HUES48 (cell line): ENCODE data around the gene EVI5.
"Not testable (repeated sequence)": the region's sequence is repeated elsewhere in the genome, so short reads cannot be mapped to it uniquely, and the experiment has no call there.

Experiments
- H3K27ac ChIP-seq: one replicate; pipeline ENCODE4 v1.7.0; 2013; ENCODE audit warnings: low read depth, low read length, inconsistent platforms
- H3K27me3 ChIP-seq: 2 replicates; pipeline ENCODE4 v1.6.1; 2013; ENCODE audit warnings: mild to moderate bottlenecking, low read length; ENCODE audit not compliant: control insufficient read depth, insufficient read depth
- H3K36me3 ChIP-seq: 2 replicates; pipeline ENCODE4 v1.6.1; 2013; ENCODE audit warnings: low read length; ENCODE audit not compliant: control insufficient read depth, insufficient read depth
- H3K4me1 ChIP-seq: 2 replicates; pipeline ENCODE4 v1.6.1; 2013; ENCODE audit warnings: mild to moderate bottlenecking, low read length; ENCODE audit not compliant: control insufficient read depth, insufficient read depth
- H3K4me3 ChIP-seq: 2 replicates; pipeline ENCODE4 v1.5.1; 2013; ENCODE audit warnings: mild to moderate bottlenecking, low read depth, low read length
- H3K9ac ChIP-seq: 2 replicates; pipeline ENCODE4 v1.6.1; 2013; ENCODE audit warnings: mild to moderate bottlenecking, low read depth, low read length, moderate library complexity
- H3K9me3 ChIP-seq: 2 replicates; pipeline ENCODE4 v1.6.1; 2013; ENCODE audit warnings: low read length; ENCODE audit not compliant: control insufficient read depth, insufficient read depth

Gene EVI5

DNA sequence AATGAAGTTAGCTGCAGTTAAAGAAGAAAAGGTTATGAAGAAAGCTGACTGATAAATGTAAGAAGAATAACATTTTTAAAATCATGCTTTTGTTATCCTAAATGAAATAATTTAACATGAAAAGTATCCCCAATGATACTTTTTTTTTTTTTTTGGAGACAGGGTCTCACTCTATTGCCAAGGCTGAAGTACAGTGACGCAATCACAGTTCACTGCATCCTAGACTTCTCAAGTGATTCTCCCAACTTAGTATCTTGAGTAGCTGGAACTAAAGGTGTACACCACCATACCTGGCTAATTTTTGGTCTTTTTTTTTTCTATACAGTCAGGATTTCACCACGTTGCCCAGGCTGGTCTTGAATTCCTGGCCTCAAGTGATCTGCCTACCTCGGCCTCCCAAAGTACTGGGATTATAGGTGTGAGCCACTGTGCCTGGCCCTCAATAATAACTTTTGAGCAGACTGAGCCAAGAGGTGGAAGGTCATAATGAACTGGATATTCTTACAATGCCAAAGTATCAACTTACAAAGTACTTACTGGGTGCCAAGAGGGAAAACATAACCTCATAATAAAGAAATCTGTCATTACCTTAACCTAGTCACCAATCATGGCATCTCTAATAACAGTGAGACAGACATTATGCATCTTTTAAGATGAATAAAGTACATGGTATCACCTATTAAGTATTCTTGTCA, 94.5 kb downstream of the EVI5 start:
- Histone ChIP-seq H3K27me3 (no peaks in the 10 kb centered on the region), H3K9me3 (no peaks in the 10 kb centered on the region), H3K27ac (no peak overlapping the region), H3K9ac (no peak overlapping the region), H3K36me3 (peaks cover 6% of the 10 kb centered on the region; the same call in 1 of the 2 replicates), H3K4me3 (no peak overlapping the region), H3K4me1 (no peaks in the 10 kb centered on the region)

DNA sequence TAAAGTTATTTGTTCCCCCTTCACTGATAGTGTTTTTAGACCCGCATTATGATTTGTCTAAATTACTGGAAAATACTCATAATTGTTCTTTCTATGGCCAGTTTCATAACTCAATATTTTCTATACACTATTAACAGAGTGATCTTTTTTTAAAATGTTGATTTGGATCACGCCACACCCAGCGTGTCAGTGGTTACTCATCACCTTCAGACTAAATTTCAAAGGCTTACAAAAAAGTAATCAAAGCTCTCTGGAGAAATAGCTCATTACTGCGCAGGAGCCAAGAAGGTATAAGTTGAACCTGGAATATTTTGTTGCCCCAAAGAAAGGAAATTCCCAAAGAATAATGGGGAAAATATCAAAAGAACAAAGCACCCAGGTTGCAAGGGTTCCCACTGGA, 104.9 kb downstream of the EVI5 start:
- H3K9me3 ChIP-seq, result no peaks in the 10 kb centered on the region
- no peak overlapping the region for H3K4me3 ChIP-seq
- no peaks in the 10 kb centered on the region for H3K36me3 ChIP-seq
- no peak overlapping the region for H3K27ac ChIP-seq
- H3K4me1 ChIP-seq, result no peaks in the 10 kb centered on the region
- no peaks in the 10 kb centered on the region for H3K27me3 ChIP-seq
- no peak overlapping the region for H3K9ac ChIP-seq

DNA sequence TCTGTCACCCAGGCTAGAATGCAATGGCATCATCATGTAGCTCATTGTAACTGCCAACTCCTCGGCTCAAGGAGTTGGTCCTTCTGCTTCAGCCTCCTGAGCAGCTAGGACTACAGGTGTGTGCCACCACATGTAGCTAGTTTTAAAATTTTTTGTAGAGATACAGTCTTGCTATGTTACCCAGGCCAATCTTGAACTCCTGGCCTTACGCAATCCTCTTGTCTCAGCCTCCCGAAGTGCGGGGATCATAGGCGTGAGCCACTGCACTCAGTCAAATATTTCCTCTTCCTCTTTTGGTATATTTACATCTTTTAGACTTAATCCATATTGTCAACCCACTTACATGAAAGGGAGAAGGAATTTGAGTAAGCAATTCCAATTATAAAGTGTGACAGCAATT, 121.1 kb downstream of the EVI5 start:
- Histone ChIP-seq H3K36me3 (no peaks in the 10 kb centered on the region; the same call in 1 of the 2 replicates), H3K27me3 (no peaks in the 10 kb centered on the region), H3K9ac (no peak overlapping the region), H3K9me3 (no peaks in the 10 kb centered on the region), H3K27ac (no peak overlapping the region), H3K4me1 (no peaks in the 10 kb centered on the region), H3K4me3 (no peak overlapping the region)

DNA sequence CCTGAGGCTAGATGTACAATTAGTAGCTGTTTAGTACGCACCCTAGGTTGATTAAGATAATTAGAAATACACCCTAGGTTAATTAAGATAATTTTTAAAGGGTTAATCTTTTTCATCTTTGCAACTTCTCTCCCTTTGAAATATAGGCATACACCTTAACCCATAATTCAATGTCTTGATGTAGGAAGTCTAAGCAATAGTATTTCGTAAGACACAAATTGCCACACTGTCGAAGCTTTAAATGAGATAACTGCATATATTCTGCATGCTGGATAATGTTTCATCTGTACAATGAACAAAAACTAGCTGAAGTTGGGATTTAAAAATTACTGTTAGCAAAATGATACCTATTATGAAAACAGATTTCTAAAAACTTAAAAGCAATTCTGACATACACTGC, 122.9 kb downstream of the EVI5 start:
- no peaks in the 10 kb centered on the region for H3K27me3 ChIP-seq
- H3K9ac ChIP-seq, result no peak overlapping the region
- H3K27ac ChIP-seq, result no peak overlapping the region
- no peaks in the 10 kb centered on the region; the same call in 1 of the 2 replicates for H3K36me3 ChIP-seq
- H3K9me3 ChIP-seq, result no peaks in the 10 kb centered on the region
- no peaks in the 10 kb centered on the region for H3K4me1 ChIP-seq
- H3K4me3 ChIP-seq, result no peak overlapping the region

- no peaks in the 10 kb centered on the region; the same call in 1 of the 2 replicates for H3K9me3 ChIP-seq
- H3K4me1 ChIP-seq, result no peaks in the 10 kb centered on the region
- H3K4me3 ChIP-seq, result no peak overlapping the region
- no peak overlapping the region for H3K9ac ChIP-seq
- no peaks in the 10 kb centered on the region for H3K27me3 ChIP-seq
- no peak overlapping the region for H3K27ac ChIP-seq
- no peaks in the 10 kb centered on the region; the same call in 1 of the 2 replicates for H3K36me3 ChIP-seq
Observed at GRCh38 chr1:92657701-92658100, 127.2 kb downstream of the EVI5 start.

- no peaks in the 10 kb centered on the region for H3K36me3 ChIP-seq
- H3K27ac ChIP-seq, result no peak overlapping the region
- no peaks in the 10 kb centered on the region for H3K27me3 ChIP-seq
- no peak overlapping the region for H3K4me3 ChIP-seq
- H3K9ac ChIP-seq, result no peak overlapping the region
- H3K4me1 ChIP-seq, result no peaks in the 10 kb centered on the region
- no peaks in the 10 kb centered on the region; the same call in 1 of the 2 replicates for H3K9me3 ChIP-seq
Observed at GRCh38 chr1:92655197-92655801, 129.6 kb downstream of the EVI5 start.

- Histone ChIP-seq H3K9ac (no peak overlapping the region), H3K9me3 (no peaks in the 10 kb centered on the region; the same call in 1 of the 2 replicates), H3K27me3 (no peaks in the 10 kb centered on the region), H3K27ac (no peak overlapping the region), H3K4me3 (no peak overlapping the region), H3K4me1 (no peaks in the 10 kb centered on the region), H3K36me3 (no peaks in the 10 kb centered on the region)
Observed at GRCh38 chr1:92653605-92654381, 131.1 kb downstream of the EVI5 start.

DNA sequence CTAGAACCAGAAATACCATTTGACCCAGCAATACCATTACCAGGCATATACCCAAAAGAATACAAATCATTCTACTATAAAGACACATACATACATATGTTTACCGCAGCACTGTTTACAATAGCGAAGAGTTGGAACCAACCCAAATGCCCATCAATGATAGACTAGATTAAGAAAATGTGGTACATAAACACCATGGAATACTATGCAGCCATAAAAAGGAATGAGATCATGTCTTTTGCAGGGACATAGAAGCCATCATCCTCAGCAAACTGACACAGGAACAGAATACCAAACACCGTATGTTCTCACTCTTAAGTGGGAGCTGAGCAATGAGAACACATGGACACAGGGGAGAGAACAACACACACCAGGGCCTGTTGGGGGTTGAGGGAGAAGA, 144.2 kb downstream of the EVI5 start:
- H3K4me1 ChIP-seq, H3K4me3 ChIP-seq, H3K27ac ChIP-seq: not testable (repeated sequence)

DNA sequence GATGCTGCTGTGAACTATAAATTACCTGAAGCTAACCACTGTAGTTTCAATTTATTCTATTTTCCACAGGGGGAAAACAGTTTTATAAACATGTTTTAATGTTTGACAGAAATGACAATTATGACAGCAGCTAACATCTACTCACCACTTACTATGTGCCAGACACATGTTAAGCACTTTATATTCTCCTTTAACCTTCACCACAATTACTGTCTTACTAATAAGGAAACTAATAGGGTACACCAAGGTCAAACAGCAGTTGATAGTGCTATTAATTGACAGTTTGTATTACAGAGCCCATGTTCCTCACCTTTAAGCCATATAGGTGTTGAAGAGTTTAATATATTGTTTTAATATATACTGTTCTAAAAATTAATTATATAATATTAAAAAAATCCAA, 146.4 kb downstream of the EVI5 start:
- Histone ChIP-seq H3K27me3 (no peaks in the 10 kb centered on the region), H3K4me1 (no peaks in the 10 kb centered on the region), H3K9me3 (no peaks in the 10 kb centered on the region), H3K27ac (no peak overlapping the region), H3K9ac (no peak overlapping the region), H3K4me3 (no peak overlapping the region), H3K36me3 (peaks cover 9% of the 10 kb centered on the region; the same call in 1 of the 2 replicates)

More for the DNA sequence above, 144.2 kb downstream of the EVI5 start:
- H3K9ac ChIP-seq, H3K27me3 ChIP-seq, H3K36me3 ChIP-seq, H3K9me3 ChIP-seq: not testable (repeated sequence)

DNA sequence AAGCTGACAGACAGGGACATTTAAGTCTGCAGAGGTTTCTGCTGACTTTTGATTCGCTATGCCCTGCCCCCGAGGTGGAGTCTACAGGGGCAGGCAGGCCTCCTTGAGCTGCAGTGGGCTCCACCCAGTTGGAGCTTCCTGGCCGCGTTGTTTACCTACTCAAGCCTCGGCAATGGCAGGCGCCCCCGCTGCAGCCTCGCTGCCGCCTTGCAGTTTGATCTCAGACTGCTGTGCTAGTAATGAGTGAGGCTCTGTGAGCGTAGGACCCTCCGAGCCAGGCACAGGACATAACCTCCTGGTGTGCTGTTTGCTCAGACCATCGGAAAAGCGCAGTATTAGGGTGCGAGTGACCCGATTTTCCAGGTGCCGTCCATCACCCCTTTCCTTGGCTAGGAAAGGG, 149.7 kb downstream of the EVI5 start:
- not testable (repeated sequence) for H3K9me3 ChIP-seq, H3K27ac ChIP-seq, H3K36me3 ChIP-seq, H3K9ac ChIP-seq, H3K4me1 ChIP-seq, H3K4me3 ChIP-seq, H3K27me3 ChIP-seq
